HTR-8/SVneo (cell line): ENCODE data around the gene ANO3.

Experiments used
- DNase-seq: peaks from one replicate; pipeline ENCODE4 v3.0.0; 2011; ENCODE audit warnings: low spot score, mixed read lengths; ENCODE audit not compliant: insufficient read length
- FAIRE-seq: peaks from 2 replicates; lab custom pipeline; 2011; peaks lifted over from hg19 to GRCh38; lab: Jason Lieb, UNC

ANO3 gene

DNA sequence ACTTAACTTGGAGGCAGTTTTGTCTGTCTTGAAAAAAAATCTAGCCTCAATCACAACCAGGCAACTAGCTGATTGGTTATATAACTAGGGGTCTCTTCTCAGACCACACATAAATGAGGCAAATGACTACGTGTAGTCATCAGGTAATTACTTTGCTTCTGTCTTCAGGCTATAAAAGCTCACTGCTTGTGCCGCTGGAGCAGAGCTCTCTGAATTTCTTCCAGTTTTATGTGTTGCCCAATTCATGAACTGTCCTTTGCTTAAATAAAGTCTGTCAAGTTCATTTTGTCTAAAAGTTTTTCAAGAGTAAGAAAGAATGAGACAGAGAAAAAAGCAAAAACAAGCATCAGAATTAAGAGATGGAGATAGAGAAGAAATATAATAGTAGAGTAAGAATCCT lies 146.8 kb downstream of the ANO3 start:
- FAIRE-seq, result no peak
- no peak for DNase-seq

- FAIRE-seq, result no peak
These were observed 148.1 kb downstream of the ANO3 start for GRCh38 chr11:26480041-26480440.

DNA sequence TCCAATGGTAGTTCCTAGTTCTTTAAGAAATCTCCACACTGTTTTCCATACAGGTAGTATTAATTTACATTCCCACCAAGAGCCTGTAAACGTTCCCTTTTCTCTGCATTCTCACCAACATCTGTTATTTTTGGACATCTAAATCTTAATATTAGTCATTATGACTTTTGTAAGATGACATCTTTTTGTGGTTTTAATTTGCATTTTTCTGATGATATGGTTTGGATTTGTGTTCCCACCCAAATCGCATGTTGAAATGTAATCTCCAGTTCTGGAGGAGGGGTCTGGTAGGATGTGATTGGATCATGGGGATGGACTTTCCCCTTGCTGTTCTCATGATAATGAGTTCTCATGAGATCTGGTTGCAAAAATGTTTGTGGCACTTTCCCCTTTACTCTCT lies 151.2 kb downstream of the ANO3 start:
- no peak for FAIRE-seq
- DNase-seq, result no peak

More at GRCh38 chr11:26480041-26480440, 148.1 kb downstream of the ANO3 start:
- DNase-seq, result no peak

- DNase-seq (no peak), FAIRE-seq (no peak)
These were observed 158.6 kb downstream of the ANO3 start for GRCh38 chr11:26490546-26490945.

DNA sequence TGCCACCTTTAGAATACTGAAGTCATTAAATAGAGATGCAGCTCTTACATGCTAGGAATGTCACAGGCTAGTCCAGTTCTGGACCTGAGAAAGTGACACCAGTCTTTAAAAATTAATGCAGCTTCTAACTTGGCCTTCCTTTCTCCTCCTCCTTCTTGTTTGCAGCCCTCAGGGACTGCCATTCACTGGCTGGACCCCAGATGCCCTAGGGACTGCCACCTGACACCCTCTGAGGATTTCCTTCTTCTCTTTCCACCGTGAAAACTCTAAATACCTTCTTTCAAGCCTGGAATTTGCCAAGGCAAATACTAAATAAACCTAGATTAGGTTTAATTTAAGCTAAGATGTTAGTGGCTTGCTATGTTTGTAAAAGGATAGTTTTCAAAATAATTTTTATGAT lies 161.7 kb downstream of the ANO3 start:
- no peak for FAIRE-seq
- no peak for DNase-seq

DNA sequence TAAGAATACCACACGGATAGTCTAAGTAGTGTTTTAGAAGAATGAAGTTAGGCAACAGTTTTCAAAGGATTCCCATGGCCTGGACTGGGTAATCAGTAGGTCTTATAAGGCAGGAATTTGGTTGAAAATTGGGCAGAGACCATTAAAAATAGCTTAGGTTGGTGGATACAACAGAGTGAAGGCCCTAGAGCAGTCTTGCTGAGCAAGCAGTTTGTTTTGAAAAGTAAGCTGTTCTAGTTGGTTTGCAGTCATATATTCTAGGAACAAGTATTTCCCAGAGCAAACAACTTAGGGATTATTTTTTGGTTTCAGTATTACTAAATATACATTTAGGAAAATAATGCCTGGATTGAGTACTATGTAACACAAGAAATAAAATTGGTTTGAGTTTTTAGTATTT lies 175.3 kb downstream of the ANO3 start:
- FAIRE-seq (no peak), DNase-seq (no peak)

- FAIRE-seq, result no peak
- DNase-seq, result no peak
These were observed 178.2 kb downstream of the ANO3 start for GRCh38 chr11:26510164-26510563.

GRCh38 chr11:26510756-26511155 lies 178.8 kb downstream of the ANO3 start:
- DNase-seq (no peak), FAIRE-seq (no peak)

- FAIRE-seq (no peak), DNase-seq (no peak)
These were observed 180.3 kb downstream of the ANO3 start for GRCh38 chr11:26512196-26512595.

DNA sequence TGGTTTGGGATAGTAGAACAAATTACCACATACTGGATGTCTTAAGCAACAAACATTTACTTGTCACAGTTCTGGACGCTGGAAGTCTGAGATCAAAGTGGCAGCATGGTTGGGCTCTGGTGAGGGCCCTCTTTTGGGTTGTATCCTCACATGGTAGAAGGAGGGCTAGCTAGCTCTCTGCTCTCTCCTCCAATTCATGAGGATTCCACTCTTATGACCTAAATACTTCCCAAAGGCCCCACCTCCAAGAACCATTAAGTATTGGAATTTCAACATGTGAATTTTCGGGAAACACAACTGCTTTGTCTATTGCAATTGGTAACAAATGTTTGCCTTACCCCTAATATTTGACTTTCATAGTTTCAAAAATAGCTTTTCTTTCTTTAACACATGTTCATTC lies 187.5 kb downstream of the ANO3 start:
- DNase-seq, result no peak
- FAIRE-seq, result no peak

GRCh38 chr11:26522912-26523610 lies 191.1 kb downstream of the ANO3 start:
- no peak for FAIRE-seq
- no peak for DNase-seq

DNA sequence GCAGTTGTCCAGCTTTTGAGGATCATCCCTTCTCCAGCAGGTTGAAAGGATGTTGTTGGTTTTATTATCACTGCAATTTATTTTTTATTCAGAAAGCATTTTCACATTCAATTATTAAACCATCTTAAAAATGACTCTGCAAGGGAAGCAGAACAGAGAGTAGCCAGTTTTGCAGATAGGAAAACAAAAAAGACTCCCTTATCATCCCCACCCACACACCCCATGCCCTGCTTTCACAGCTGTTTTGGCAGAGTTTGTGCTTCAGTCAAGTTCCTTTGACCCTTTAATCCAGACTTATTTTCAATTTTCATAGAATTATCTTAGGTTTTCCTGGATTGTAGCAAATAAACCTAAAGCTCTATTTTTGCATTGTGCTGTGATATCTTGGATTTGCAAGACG lies 195.8 kb downstream of the ANO3 start:
- FAIRE-seq, result no peak
- no peak for DNase-seq

DNA sequence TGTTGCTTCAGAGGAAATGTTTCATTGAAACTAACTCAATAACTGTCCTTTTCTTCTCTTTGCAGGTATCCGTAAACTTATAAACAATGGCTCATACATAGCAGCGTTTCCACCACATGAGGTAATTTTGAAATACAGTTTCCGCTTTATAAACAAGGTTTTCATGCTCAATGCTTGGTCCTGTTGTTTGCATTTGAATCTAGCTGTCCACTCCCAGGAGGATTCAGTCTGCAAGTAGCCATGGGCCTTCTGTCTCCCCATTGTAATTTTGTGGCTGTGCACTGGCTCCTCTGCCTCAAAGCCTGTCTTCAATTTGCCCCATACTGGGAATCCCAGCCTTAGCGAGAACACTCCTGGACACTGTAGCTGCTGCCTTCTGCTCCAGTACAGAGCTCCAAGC lies 205.4 kb downstream of the ANO3 start:
- DNase-seq (no peak), FAIRE-seq (no peak)

GRCh38 chr11:26539517-26539916 lies 207.6 kb downstream of the ANO3 start:
- DNase-seq (no peak), FAIRE-seq (no peak)

GRCh38 chr11:26541870-26542269 lies 209.9 kb downstream of the ANO3 start:
- DNase-seq, result no peak
- FAIRE-seq, result no peak

GRCh38 chr11:26549176-26549575 lies 217.2 kb downstream of the ANO3 start:
- no peak for FAIRE-seq
- no peak for DNase-seq

DNA sequence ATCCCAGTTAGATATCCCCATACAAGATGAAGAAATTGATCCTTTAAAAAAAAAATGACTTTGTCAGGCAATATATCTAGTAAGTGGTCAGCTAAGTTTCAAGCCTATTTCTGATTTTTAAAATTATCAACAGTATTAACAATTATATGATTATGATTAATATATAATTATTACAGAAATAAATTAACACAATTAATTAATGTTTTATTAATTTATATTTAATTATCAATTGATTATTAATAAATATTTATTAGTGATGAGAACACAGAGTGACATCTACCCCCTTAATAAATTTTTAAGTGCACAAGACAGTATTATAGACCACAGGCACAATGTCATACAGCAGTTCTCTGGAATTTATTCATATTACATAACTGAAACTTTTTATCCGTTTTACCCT lies 218.1 kb downstream of the ANO3 start:
- no peak for DNase-seq
- no peak for FAIRE-seq

GRCh38 chr11:26551186-26551801 lies 219.4 kb downstream of the ANO3 start:
- no peak for DNase-seq
- FAIRE-seq, result no peak

DNA sequence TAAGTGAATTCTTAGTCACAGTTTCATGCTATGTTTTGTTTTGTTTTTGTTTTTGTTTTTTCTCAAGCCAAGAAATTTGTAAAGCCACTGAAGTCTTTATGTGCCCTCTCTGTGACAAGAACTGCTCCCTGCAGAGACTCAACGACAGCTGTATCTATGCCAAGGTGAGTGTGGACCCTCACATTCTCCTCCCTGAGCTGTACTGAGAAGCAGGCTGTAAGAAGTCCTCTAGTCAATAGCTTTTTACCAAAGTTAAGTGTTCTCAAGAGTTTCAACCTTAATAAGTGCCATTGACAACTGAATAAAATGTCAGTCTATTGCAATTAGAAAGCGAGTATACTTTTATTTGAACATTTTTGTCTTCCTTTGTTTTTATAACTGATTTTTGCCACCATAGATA lies 221.3 kb downstream of the ANO3 start:
- DNase-seq (no peak), FAIRE-seq (no peak)

DNA sequence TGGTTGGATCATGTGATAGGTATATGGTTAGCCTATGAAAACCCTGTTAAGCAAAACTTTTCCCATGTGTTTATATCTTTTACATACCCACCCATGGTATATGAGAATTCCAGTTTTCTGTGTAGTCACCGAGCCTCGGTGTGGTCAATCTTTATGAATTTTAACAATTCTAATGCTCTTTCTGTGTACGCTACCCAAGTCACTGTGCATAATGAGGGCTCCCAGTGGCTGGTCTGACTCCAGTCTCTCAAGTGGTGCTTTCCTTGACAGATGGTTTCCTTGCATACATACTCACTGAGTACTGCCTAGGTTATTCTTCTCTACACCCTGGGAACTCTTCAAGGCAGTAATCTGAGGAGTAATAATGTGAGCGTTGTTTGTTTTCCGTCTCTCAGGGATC lies 222.5 kb downstream of the ANO3 start:
- FAIRE-seq (no peak), DNase-seq (no peak)

- no peak for FAIRE-seq
- no peak for DNase-seq
These were observed 224.7 kb downstream of the ANO3 start for GRCh38 chr11:26556582-26556981.

DNA sequence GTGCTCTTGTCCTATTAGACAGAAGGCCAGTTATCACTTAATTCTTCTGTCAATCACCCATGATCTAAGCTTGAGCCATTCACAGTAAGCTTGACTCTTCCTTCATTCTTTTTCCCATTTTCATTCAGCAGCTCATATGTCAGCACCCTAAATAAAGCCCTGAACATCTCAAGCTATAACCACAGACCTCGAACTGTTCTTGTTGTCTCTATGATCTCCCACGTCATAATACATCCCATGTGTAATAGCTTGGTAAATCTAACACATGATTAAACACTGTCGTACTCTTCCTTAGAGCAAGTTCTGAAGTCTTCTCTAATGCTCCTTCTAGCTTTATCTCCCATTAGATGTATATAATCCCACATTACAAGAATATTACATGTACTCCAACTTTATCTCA lies 225.7 kb downstream of the ANO3 start:
- FAIRE-seq (no peak), DNase-seq (no peak)
